Measurements from ENCODE around the gene MYO6. TPM values are rescaled to one million over a fixed set of nuclear protein-coding genes. Genes with fewer than 3 reads are reported as not detected.

Gene MYO6
- total RNA-seq, 1 donor from 2014 or later = 62.7 TPM

GRCh38 chr6:75947935-75948334, 198.9 kb downstream of the MYO6 start:
- Histone ChIP-seq H3K36me3 (no peaks in the 10 kb centered on the region), H3K27me3 (ENCODE audit: low read depth) (no peaks in the 10 kb centered on the region), H3K4me3 (no peak overlapping the region), H3K4me1 (no peaks in the 10 kb centered on the region), H3K27ac (no peak overlapping the region), H3K9me3 (no peaks in the 10 kb centered on the region)
- no peak for TF ChIP-seq CTCF (IDR thresholded peaks at IDR 0.05)
- intact Hi-C loops (cut with DNase I) = no loop called here
- no peak for DNase-seq
- ATAC-seq = no peak

GRCh38 chr6:75952128-75952527, 203.1 kb downstream of the MYO6 start:
- H3K4me1 ChIP-seq = no peaks in the 10 kb centered on the region
- no peak overlapping the region for H3K27ac ChIP-seq
- ATAC-seq (no peak), DNase-seq (no peak)
- no peaks in the 10 kb centered on the region for H3K9me3 ChIP-seq
- intact Hi-C loops (cut with DNase I) = no loop called here
- no peak for TF ChIP-seq CTCF (IDR thresholded peaks at IDR 0.05)
- no peaks in the 10 kb centered on the region for H3K36me3 ChIP-seq
- no peaks in the 10 kb centered on the region for H3K27me3 ChIP-seq (ENCODE audit: low read depth)
- no peak overlapping the region for H3K4me3 ChIP-seq

GRCh38 chr6:75963569-75963968, 214.5 kb downstream of the MYO6 start:
- H3K9me3 ChIP-seq = no peaks in the 10 kb centered on the region
- intact Hi-C loops (cut with DNase I) = no loop called here
- no peaks in the 10 kb centered on the region for H3K4me1 ChIP-seq
- DNase-seq (no peak), ATAC-seq (no peak)
- H3K27me3 ChIP-seq (ENCODE audit: low read depth) = no peaks in the 10 kb centered on the region
- H3K27ac ChIP-seq = no peak overlapping the region
- no peak for TF ChIP-seq CTCF (IDR thresholded peaks at IDR 0.05)
- H3K4me3 ChIP-seq = no peak overlapping the region
- H3K36me3 ChIP-seq = no peaks in the 10 kb centered on the region

GRCh38 chr6:75968143-75968542, 219.1 kb downstream of the MYO6 start:
- no peaks in the 10 kb centered on the region for H3K9me3 ChIP-seq
- no peak for ATAC-seq
- H3K4me3 ChIP-seq = no peak overlapping the region
- TF ChIP-seq CTCF (IDR thresholded peaks at IDR 0.05) = no peak
- no peaks in the 10 kb centered on the region for H3K27me3 ChIP-seq (ENCODE audit: low read depth)
- H3K36me3 ChIP-seq = no peaks in the 10 kb centered on the region
- H3K4me1 ChIP-seq = no peaks in the 10 kb centered on the region
- DNase-seq = no peak
- H3K27ac ChIP-seq = no peak overlapping the region
- intact Hi-C loops (cut with DNase I) = no loop called here

Other genes starting within 250 kb of the MYO6 start
- 84.4 TPM for gene SENP6, start 147.4 kb upstream of the MYO6 start, total RNA-seq